Daoy (cell line): ENCODE measurements around the gene ENPP5. TPM values are rescaled to one million over a fixed set of nuclear protein-coding genes. Genes with fewer than 3 reads are reported as not detected.

Source experiments
- DNase-seq: peaks from one replicate; pipeline ENCODE4 v3.0.0-alpha.2; 2015; ENCODE audit warnings: low read depth
- total RNA-seq: library from RNA; depleted of rRNA; stranded (reverse); fragments of >200 nt; shearing (Covaris generic); gene quantifications from 2 replicates; pipeline ENCODE4 v1.2.3, GENCODE V29; 2014; rRNA removed

ENPP5 gene
- total RNA-seq = 1.3 and 2.5 TPM in 2 replicates

- DNase-seq = peak; percentile 92
Measured at GRCh38 chr6:46170357-46171289, at the start of gene ENPP5. Gene ENPP5 (minus strand): TSS chr6:46170980. CDS start chr6:46168262, 2,718 bp downstream.

DNA sequence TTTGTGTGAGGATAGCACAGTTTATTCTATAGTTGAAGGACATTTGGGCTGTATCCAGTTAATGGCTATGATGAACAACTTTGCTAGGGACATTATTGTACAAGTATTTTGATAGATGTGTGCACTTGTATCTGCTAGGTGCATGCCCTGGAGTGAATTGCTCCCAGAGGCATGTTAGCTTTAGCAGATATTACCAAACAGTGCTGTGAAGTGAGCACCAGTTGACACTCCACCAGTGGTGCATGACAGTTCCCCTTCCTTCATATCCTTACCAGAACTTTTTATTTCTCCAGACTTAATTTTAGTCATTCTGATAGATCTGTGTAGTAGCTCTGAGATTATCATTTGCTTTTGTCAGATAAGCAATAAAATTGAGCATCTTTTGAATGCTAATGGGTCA, 48.9 kb upstream of the ENPP5 start:
- no peak for DNase-seq

- DNase-seq = no peak
Measured at GRCh38 chr6:46218457-46218856, 47.7 kb upstream of the ENPP5 start.

DNA sequence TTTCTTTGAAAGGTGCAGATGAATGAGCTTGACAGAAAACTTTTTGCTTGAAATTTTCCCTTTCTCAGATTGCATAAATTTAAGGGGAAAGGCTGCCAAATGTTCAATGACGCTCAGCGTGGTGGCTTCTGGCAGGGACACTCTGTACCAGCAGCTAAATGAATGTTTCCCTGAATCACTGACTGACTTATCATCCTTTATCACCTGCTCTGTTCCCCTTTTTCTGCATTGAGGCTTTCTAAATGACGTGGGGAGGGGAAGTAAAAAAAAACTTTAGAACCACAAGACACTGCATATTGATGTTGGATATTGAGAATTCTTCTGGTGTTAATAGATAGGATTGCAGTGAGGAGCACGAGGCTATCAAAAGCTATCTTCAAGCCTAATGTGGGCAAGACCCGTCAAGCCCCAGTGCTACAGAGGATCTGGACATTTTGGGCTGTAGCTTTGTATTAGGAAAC, 46.9 kb upstream of the ENPP5 start:
- DNase-seq = no peak

GRCh38 chr6:46216879-46217278, 46.1 kb upstream of the ENPP5 start:
- DNase-seq = no peak

GRCh38 chr6:46215777-46216176, 45.0 kb upstream of the ENPP5 start:
- DNase-seq = no peak

GRCh38 chr6:46215213-46215612, 44.4 kb upstream of the ENPP5 start:
- DNase-seq = no peak

DNA sequence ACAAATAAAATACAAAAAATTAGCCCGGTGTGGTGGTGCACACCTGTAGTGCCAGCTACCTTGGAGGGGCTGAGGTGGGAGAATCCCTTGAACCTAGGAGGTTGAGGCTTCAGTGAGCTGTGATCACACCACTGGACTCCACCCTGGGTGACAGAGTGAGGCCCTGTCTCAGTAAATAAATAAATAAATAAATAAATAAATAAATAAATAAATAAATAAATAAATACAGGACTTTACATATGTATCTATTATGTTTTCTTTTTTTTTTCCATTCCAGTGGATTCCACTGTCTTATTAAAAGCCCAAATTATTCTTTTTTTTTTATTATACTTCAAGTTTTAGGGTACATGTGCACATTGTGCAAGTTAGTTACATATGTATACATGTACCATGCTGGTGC, 41.1 kb upstream of the ENPP5 start:
- DNase-seq = no peak

- DNase-seq = no peak
Measured at GRCh38 chr6:46210294-46210693, 39.5 kb upstream of the ENPP5 start.

GRCh38 chr6:46208303-46208702, 37.5 kb upstream of the ENPP5 start:
- DNase-seq = no peak

DNA sequence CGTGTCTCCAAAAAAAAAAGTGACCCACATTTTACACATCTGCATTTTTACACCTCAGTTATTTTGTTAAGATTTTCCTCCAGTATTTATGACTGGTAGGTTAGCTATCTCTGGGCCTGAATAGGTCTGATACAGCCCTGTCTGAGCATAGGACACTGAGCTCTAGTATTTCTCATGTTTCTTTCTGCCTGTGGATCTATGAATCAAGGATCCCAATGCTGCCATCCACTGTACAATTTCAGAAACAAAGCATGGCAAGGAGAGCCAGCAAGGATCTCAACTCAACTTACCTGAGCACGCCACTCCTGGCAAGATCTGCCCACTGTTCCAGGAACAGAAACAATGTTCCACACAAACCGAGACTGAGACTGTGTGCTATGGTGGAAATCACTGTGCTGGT, 36.4 kb upstream of the ENPP5 start:
- no peak for DNase-seq

GRCh38 chr6:46204880-46205650, 34.3 kb upstream of the ENPP5 start:
- no peak for DNase-seq

DNA sequence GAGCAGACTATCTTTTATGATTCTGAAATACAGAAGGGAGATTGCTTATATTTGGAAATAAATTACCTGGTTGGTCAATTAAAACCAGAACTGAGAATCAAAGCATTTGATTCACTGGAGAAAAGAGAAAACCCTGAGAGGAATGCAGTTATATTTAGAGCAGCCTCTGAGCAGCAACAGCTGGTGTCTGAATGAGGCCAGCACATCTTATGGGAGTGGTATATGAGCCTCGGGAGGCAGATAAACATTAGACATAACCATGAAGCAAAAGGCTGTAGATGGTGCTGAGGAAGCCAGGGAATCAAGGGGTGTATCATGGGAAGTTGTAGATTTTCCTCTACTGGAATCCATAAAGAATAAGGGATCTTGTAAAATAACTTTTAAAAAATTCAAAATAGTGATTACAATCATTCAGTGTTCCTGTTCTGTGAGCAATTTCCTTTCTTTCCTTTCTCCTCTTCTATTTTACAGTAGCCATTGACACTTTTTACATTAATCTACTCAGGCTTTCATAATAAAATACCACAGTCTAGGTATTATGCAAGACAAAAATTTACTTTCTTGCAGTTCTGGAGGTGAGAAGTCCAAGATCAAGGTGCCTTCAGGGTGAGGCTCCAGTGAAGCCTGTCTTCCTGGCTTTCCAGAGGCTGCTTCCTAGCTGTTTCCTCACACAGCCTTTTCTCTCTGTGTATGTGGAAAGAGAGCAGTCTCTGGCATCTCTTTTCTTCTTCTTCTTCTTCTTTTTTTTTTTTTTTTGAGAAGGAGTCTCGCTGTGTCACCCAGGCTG, 32.8 kb upstream of the ENPP5 start:
- DNase-seq = no peak

DNA sequence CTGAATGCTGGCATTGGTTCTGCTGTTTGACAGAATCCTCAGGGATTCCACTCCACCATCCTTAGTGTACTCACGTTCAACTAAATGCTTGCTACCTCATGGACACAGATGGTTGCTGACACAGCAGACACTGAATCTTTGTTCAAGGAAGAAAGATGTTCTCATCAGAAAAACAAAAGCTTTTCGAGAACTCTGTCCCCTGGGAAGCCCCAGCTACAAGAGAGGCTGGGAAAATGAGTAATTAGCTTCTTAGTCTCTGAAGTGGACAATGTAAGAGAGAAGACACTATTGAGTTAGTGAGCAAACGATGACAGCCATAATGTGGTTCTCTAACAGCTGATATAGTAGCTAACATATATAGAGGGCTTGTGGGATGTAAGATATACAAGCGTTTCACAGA, 30.9 kb upstream of the ENPP5 start:
- no peak for DNase-seq

GRCh38 chr6:46199387-46199786, 28.6 kb upstream of the ENPP5 start:
- DNase-seq = no peak

DNA sequence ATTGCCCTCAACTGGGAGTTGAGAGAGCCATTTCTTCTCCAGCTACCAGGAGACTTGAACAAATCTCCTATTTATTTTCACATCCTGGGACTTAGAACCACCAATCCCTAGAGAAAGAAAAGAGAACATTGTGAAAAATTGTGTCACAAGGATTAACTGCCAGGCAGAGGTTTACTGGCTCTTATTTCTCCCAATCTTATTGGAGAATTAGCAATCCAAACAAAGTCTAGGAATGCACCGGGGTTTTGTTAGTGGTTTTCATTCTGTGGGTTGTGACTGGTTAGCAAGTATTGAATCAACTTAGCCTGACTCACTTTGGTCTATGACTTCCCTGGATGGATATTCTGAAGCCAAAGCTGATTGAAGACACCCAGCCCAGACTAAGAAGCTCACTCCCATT, 21.2 kb upstream of the ENPP5 start:
- DNase-seq = peak; percentile 79

- no peak for DNase-seq
Measured at GRCh38 chr6:46190889-46191288, 20.1 kb upstream of the ENPP5 start.

DNA sequence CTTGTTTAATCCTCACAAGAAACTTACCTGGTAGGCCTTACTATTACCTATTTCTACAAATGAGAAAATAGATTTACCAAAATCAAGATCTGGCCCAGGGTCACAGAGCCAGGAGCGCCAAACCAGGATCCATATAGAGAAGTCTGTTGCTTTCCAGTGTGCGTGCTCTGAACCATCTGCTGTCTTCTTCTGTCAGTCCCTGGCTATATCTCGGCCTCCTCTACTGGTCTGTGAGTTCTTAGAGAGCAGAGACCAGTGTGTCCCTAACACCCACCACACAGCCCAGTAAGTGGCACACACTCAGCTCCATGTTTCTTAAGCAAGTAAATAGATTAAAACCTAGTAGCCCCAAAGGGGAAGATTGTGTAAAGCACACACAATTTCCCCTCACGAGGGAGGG, 18.9 kb upstream of the ENPP5 start:
- DNase-seq = no peak

GRCh38 chr6:46186583-46186982, 15.8 kb upstream of the ENPP5 start:
- DNase-seq = no peak

GRCh38 chr6:46184114-46184513, 13.3 kb upstream of the ENPP5 start:
- DNase-seq = peak; percentile 86

DNA sequence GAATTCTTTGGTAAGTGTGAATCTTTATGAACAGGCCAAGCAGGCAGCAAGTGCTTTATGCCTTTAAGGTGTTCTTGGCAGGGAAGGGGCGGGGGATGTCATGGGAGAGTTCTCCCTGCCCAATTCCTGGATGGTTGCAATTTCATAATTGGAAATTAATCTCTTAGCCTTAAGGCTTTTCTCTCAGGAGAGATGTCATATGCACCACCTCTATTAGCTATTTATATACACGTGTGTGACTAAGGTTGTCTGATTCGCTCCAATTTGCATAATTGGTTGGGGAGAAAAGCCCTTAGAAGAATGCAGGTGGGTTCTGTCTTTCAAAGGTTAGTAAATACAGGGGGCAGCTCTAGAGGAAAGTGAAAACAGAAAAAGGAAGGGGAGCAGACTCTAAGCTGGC, 5.2 kb upstream of the ENPP5 start:
- DNase-seq = no peak

- DNase-seq = no peak
Measured at GRCh38 chr6:46175446-46175845, 4.7 kb upstream of the ENPP5 start.
